Omental fat pad (tissue), 4 donors: Measurements from ENCODE around the gene BPIFB3. TPM values are rescaled to one million over a fixed set of nuclear protein-coding genes. Genes with fewer than 3 reads are reported as not detected.
A peak's percentile ranks its signal among the peaks of the same experiment; 100 is the strongest.

ENCODE experiments used
- ATAC-seq: fragments of 150-250 bp; one replicate; pipeline ENCODE4 v1.9.1; 2016; ENCODE audit warnings: mild to moderate bottlenecking, moderate library complexity; ENCODE audit not compliant: low FRiP score
- DNase-seq: peaks from one replicate; pipeline ENCODE4 v3.0.0-alpha.2; 2019; ENCODE audit warnings: low spot score
- CTCF ChIP-seq, 3 donors: fragments of 450-650 bp; IDR thresholded peaks; one replicate each; pipeline ENCODE4 v1.5.1; 2016 to 2017; ENCODE audit warnings: antibody characterized with exemption in 3 of 3, mild to moderate bottlenecking in 3 of 3, moderate library complexity in 2 of 3
- total RNA-seq, 4 donors: library from RNA; depleted of rRNA; stranded (reverse); fragments of >200 nt; gene quantifications; one replicate each; pipeline ENCODE4 v1.1.0, GENCODE V29; 2016

The BPIFB3 gene
- total RNA-seq, 4 donors from 2014 or later, result not detected

GRCh38 chr20:33059136-33059535 lies 5.4 kb downstream of the BPIFB3 start:
- DNase-seq, result no peak

GRCh38 chr20:33059741-33060390 lies 6.2 kb downstream of the BPIFB3 start:
- TF ChIP-seq CTCF (IDR thresholded peaks at IDR 0.05), result no peak
- ATAC-seq (no peak), DNase-seq (no peak)

More at GRCh38 chr20:33059136-33059535, 5.4 kb downstream of the BPIFB3 start:
- TF ChIP-seq CTCF (IDR thresholded peaks at IDR 0.05), result no peak
- ATAC-seq, result no peak

DNA sequence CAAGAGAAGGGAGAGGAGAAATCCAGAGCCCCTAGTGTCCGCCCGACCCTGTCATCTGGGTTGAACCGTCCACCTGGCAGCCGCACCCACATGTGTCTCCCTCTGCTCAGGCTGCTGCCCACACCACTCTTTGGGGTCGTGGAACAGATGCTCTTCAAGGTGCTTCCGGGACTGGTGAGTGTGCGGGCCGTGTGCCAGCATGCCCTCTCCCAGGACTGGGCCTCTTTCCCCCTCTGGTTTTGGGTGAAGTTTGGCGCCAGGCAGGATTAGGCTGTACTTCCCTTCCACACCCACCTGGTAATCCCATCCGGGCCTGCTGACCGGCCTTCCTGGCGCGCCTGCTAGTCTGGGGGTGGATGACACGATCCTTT lies 7.9 kb downstream of the BPIFB3 start:
- no peak for TF ChIP-seq CTCF (IDR thresholded peaks at IDR 0.05)
- DNase-seq (no peak), ATAC-seq (peak; percentile 18)

DNA sequence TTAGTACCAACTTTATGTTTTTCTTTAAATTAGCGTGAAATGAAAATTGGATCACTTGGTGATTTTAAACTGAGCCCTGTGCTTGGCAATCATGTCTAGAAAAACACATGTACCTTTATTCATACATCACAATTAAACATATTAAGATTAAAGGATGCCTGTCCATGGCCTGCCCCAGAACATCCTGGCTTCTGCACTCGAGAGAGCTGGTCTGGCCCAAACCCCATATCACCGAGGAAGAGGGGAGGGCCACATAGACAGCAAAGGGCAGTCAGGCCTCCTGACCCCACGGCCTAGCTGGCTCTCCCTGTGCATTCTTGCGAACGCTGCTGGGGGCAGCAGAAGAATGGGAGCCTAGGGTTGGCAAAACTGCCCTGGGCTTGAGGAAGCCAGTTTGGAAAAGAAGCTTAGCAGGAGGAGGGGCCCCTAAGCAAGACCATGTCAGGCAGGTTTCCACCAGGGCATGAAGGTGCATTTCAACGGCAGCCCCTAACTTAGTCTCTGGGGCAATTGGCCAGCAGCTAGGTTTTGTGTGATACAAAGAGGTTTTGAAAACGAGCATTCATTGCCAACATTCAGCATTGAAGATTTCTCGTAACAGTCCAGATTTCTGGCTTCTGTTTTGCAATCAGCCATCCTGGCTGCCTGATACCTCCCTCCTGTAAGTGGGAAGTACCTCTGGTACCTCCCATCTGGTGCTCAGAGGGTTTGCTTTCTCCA lies 8.6 kb downstream of the BPIFB3 start:
- no peak for TF ChIP-seq CTCF (IDR thresholded peaks at IDR 0.05)
- ATAC-seq, result peak; percentile 43

DNA sequence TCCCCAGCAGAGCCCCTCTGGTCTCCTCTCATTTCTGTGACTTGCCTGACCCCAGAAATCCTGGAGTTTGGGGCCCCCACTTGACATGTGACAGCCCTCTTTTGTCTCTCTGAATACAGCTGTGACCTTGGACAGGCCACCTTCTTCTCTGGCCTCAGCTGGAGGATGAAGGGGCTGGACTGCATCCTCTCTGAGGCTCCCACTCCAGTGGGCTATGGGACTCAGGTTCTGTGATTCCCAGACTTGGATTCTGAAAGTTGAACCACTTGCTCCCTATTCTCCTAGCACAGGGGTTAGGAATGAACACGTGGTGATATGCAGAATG lies 9.1 kb downstream of the BPIFB3 start:
- no peak for TF ChIP-seq CTCF (IDR thresholded peaks at IDR 0.05)
- no peak for DNase-seq
- ATAC-seq, result no peak

More for the DNA sequence above, 8.6 kb downstream of the BPIFB3 start:
- DNase-seq, result no peak

DNA sequence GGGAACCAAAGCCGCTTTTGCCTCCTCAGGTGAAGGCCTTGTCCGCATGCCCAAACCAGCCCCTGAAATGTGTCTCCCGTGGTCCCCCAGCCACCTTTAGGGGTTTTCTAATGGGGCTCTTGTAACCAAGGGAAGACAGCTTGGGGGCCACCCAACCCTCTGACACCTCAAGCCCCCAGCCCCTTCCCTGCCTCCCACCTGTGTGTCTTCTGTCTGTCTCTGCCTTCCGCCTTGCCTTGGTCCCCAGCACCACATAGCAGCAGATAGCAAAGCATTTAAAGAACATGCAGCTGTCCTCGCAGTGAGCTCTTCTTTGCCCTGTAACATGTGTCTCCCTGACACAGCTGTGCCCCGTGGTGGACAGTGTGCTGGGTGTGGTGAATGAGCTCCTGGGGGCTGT lies 9.6 kb downstream of the BPIFB3 start:
- DNase-seq (no peak), ATAC-seq (no peak)
- TF ChIP-seq CTCF (IDR thresholded peaks at IDR 0.05), result no peak
